H1 (cell line): ENCODE data around the gene AGPAT2.

Experiments
- GTF2F1 ChIP-seq: IDR thresholded peaks from 2 replicates; pipeline ENCODE4 v1.6.1; 2012; ENCODE audit warnings: low read depth, low read length, improper control_type of control experiment, borderline replicate concordance
- RFX5 ChIP-seq: IDR thresholded peaks from 2 replicates; pipeline ENCODE4 v1.6.1; 2011; ENCODE audit warnings: low read depth, low read length, improper control_type of control experiment, borderline replicate concordance
- TF ChIP-seq, protein P1 (sequence below), 3 experiments: IDR thresholded peaks; 1 replicate in 2 of 3; 2 replicates in 1 of 3; pipeline versions ENCODE4 v1.5.1 to v1.6.1; 2011; ENCODE audit warnings: low read length in 3 of 3, mild to moderate bottlenecking in 3 of 3, inconsistent platforms in 2 of 3, low read depth in 1 of 3, moderate library complexity in 1 of 3; ENCODE audit not compliant: insufficient read depth in 1 of 3; ENCODE audit errors: control extremely low read depth in 1 of 3

DNA sequence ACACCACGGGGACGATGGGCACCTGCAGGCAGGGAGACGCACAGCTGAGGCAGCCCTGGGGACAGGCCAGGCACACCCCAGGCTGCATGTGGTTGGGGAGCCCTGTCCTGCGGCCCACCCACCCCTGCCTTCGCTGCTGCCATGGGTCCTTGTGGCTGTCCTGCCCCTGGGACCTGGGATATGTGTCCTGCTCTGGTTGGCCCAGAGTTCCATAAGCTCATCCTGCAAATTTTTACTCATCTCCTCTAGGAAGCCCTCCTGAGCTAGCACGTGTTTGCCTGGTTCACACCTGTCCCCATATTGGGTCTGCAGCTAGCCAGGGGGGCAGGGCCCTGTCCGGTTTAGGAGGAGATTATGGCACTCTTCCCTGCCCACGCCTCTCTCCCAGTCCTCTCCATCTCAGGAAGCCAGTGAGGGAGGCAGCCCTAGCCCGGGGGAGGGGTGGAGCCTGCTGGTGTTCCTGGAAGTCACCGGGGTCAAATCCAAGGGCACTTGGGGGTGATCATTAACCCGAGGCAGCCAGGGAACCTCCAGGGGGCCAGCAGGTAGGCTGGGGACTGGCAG is 12.4 kb downstream of the AGPAT2 start:
- TF ChIP-seq GTF2F1 (no peak), RFX5 (no peak)
- TF ChIP-seq, protein P1, sequence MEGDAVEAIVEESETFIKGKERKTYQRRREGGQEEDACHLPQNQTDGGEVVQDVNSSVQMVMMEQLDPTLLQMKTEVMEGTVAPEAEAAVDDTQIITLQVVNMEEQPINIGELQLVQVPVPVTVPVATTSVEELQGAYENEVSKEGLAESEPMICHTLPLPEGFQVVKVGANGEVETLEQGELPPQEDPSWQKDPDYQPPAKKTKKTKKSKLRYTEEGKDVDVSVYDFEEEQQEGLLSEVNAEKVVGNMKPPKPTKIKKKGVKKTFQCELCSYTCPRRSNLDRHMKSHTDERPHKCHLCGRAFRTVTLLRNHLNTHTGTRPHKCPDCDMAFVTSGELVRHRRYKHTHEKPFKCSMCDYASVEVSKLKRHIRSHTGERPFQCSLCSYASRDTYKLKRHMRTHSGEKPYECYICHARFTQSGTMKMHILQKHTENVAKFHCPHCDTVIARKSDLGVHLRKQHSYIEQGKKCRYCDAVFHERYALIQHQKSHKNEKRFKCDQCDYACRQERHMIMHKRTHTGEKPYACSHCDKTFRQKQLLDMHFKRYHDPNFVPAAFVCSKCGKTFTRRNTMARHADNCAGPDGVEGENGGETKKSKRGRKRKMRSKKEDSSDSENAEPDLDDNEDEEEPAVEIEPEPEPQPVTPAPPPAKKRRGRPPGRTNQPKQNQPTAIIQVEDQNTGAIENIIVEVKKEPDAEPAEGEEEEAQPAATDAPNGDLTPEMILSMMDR (IDR thresholded peaks at IDR 0.05; ENCODE audit: control extremely low read depth in 1 of 3, insufficient read depth in 1 of 3, low read depth in 1 of 3, low read length in 3 of 3), result no peak
